ENCODE results near the gene NEK9.

GRCh38 chr14:75125617-75126016, 1.2 kb downstream of the NEK9 start:
- TF ChIP-seq GATA3 (IDR thresholded peaks at IDR 0.05; ENCODE audit: low read depth, low read length) (no peak), GATA2 (IDR thresholded peaks at IDR 0.05; ENCODE audit: low read depth, low read length) (no peak)

All from SH-SY5Y (cell line).